Gastroesophageal sphincter (tissue), 3 donors: Measurements from ENCODE around the gene EIF2AK3.

Experiments used
- EP300 ChIP-seq: sonication (generic); formaldehyde crosslinking; IDR thresholded peaks from one replicate; pipeline ENCODE4 v1.6.1; 2017; ENCODE audit warnings: antibody characterized with exemption, mild to moderate bottlenecking
- POLR2A ChIP-seq, 2 donors: fragments of 450-650 bp; IDR thresholded peaks; one replicate each; pipeline ENCODE4 v1.6.1; 2017; ENCODE audit warnings: antibody characterized with exemption in 2 of 2, mild to moderate bottlenecking in 2 of 2, moderate library complexity in 1 of 2
- POLR2AphosphoS5 ChIP-seq: sonication (generic); formaldehyde crosslinking; IDR thresholded peaks from one replicate; pipeline ENCODE4 v1.6.1; 2017; ENCODE audit warnings: antibody characterized with exemption
- TF ChIP-seq, protein P1 (sequence below), 4 experiments: fragments of 200-600 bp in 2 of 4; fragments of 450-650 bp in 2 of 4; sonication (generic) in 1 of 4; IDR thresholded peaks; one replicate each; pipeline ENCODE4 v1.5.1; 2017 to 2019; ENCODE audit warnings: antibody characterized with exemption in 4 of 4, mild to moderate bottlenecking in 2 of 4, moderate library complexity in 2 of 4

- TF ChIP-seq, protein P1, sequence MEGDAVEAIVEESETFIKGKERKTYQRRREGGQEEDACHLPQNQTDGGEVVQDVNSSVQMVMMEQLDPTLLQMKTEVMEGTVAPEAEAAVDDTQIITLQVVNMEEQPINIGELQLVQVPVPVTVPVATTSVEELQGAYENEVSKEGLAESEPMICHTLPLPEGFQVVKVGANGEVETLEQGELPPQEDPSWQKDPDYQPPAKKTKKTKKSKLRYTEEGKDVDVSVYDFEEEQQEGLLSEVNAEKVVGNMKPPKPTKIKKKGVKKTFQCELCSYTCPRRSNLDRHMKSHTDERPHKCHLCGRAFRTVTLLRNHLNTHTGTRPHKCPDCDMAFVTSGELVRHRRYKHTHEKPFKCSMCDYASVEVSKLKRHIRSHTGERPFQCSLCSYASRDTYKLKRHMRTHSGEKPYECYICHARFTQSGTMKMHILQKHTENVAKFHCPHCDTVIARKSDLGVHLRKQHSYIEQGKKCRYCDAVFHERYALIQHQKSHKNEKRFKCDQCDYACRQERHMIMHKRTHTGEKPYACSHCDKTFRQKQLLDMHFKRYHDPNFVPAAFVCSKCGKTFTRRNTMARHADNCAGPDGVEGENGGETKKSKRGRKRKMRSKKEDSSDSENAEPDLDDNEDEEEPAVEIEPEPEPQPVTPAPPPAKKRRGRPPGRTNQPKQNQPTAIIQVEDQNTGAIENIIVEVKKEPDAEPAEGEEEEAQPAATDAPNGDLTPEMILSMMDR (IDR thresholded peaks at IDR 0.05): no peak
- TF ChIP-seq EP300: no peak
- no peak for TF ChIP-seq POLR2AphosphoS5
- TF ChIP-seq POLR2A (IDR thresholded peaks at IDR 0.05): no peak
Measured at GRCh38 chr2:88608184-88608583, 19.1 kb downstream of the EIF2AK3 start.
